BJ (cell line): Measurements from ENCODE around the gene MYH15. TPM values are rescaled to one million over a fixed set of nuclear protein-coding genes. Genes with fewer than 3 reads are reported as not detected.

Experiments used
- CTCF ChIA-PET: fragments of 350-600 bp; formaldehyde crosslinking; extraction: SDS; loops from one replicate; lab custom pipeline; 2021; ENCODE audit warnings: antibody characterized with exemption, inconsistent platforms; lab: Yijun Ruan, JAX
- POLR2A ChIA-PET: fragments of 300-600 bp; sonication (Branson Sonifier 250); formaldehyde crosslinking; extraction: SDS; loops from one replicate; lab custom pipeline; 2021; ENCODE audit warnings: antibody characterized with exemption; lab: Charles Lee
- DNase-seq: peaks from one replicate; pipeline ENCODE4 v3.0.0-alpha.2; 2011; ENCODE audit warnings: low read depth
- H3K27me3 ChIP-seq: 2 replicates; pipeline ENCODE4 v1.6.0; 2011; ENCODE audit warnings: low read length; ENCODE audit not compliant: control insufficient read depth, insufficient read depth
- H3K36me3 ChIP-seq: 2 replicates; pipeline ENCODE4 v1.5.1; 2011; ENCODE audit warnings: low read length; ENCODE audit not compliant: control insufficient read depth, insufficient read depth
- H3K4me3 ChIP-seq: 2 replicates; pipeline ENCODE4 v1.5.1; 2011; ENCODE audit warnings: low read depth, mild to moderate bottlenecking, control low read depth, low read length
- CTCF ChIP-seq: IDR thresholded peaks from 2 replicates; pipeline ENCODE4 v1.5.1; 2011; ENCODE audit warnings: low read depth, mild to moderate bottlenecking, control low read depth, inconsistent platforms, low read length, moderate library complexity; ENCODE audit not compliant: insufficient read depth
- polyA plus RNA-seq: library from polyadenylated mRNA; depleted of rRNA; stranded (reverse); fragments of >200 nt; gene quantifications from 2 replicates; pipeline ENCODE4 v1.2.3, GENCODE V29; 2011; rRNA removed

MYH15 gene
- polyA plus RNA-seq, 1 experiment: 0.02 TPM

DNA sequence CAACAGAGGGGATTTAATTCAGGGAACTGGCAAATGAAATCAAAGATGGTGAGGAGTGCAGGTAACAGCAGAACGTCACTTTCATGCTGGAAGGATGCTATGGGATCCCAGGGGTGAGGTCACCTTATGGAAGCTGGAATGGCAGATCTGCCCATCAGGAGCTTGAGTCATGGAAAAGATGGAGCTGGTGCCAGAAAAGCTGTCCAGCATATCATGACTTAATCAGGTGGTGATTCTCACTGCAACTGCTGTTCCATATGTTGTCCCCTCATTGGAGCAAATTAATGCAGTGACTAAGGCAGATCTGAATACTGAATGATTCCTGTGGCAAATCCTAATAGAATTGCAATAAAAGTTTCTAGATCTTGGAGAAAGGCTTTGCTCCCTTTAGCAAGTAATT lies 175.7 kb downstream of the MYH15 start:
- TF ChIP-seq CTCF: no peak
- ChIA-PET CTCF (interaction anchor here (0.8 kb wide), 1 partner anchor 154 kb away, joined by 3 read pairs; no protein-coding TSS in a partner anchor), POLR2A (no interaction called here)
- Histone ChIP-seq H3K27me3 (no peaks in the 10 kb centered on the region), H3K4me3 (no peak overlapping the region), H3K36me3 (no peaks in the 10 kb centered on the region)
- no peak for DNase-seq

- no peaks in the 10 kb centered on the region for H3K36me3 ChIP-seq
- DNase-seq: no peak
- no peaks in the 10 kb centered on the region for H3K27me3 ChIP-seq
- POLR2A ChIA-PET: no interaction called here
- no peak overlapping the region for H3K4me3 ChIP-seq
- no peak for TF ChIP-seq CTCF
- CTCF ChIA-PET: no interaction called here
Observed at GRCh38 chr3:108333961-108334360, 176.4 kb downstream of the MYH15 start.

DNA sequence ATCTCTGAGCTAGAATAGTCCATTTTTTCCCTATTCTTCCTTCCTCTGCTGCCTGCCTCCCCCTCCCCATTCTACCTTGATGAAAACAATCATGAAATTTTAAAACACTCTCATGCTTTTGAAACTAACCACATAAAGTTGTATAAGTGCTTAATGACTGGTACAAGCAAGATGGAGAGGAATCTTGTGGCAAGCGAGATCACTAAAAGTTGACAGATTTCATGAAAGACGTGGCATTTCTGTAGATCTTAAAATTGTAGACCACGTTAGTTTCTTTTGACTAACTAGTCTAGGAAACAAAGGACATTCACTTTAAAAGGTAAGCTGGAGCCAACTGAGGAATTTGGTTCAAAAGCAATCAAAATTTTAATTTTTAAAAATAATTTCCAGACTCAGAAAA lies 178.6 kb downstream of the MYH15 start:
- TF ChIP-seq CTCF: no peak

More for the DNA sequence above, 178.6 kb downstream of the MYH15 start:
- no peaks in the 10 kb centered on the region for H3K36me3 ChIP-seq
- DNase-seq: no peak
- CTCF ChIA-PET: interaction anchor here (1.2 kb wide), 1 partner anchor 10 kb away, joined by 3 read pairs; no protein-coding TSS in a partner anchor
- H3K4me3 ChIP-seq: no peak overlapping the region
- POLR2A ChIA-PET: no interaction called here
- H3K27me3 ChIP-seq: no peaks in the 10 kb centered on the region

Other genes with a start within 250 kb of the MYH15 start
- gene HHLA2, start 214.0 kb downstream of the MYH15 start, polyA plus RNA-seq: not detected in 2 replicates
- 8.9 and 17.3 TPM in 2 replicates for gene CIP2A, start 78.8 kb upstream of the MYH15 start, polyA plus RNA-seq
- gene DZIP3, start 79.1 kb upstream of the MYH15 start, polyA plus RNA-seq: 5.4 and 8.7 TPM in 2 replicates
- not detected in 2 replicates for gene RETNLB, start 246.8 kb upstream of the MYH15 start, polyA plus RNA-seq